ENCODE measurements around the gene DHRS7B.

DHRS7B gene

DNA sequence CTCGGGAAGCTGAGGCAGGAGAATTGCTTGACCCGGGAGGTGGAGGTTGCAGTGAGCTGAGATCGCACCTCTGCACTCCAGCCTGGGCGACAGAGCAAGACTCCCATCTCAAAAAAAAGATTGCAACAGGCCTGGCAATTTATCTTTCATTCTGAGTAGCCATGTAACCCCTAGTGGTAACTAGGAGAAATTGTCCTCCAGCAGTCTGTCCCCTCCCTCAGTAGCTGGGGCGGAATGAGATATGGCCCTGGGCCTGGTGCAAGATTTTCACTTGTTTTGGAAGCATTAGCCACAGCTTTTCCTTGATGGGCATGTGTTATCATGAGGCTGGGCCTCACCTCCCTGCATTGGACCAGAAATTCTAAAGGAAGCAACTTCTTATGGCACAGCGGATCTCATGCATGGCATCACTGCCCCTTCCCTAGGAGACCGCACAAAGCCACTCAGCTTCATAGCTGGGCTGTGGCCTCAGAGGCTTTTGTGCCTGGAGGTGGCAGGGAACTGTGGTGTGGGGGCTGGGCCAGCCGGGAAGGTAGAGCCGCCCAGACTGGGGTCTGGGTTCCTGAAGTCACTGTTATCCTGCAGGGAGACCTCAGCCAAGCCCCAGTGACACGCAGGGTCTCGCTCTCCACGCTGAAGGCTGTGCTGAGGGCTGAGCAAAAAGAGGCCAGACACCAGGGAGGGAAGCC lies 113.1 kb downstream of the DHRS7B start:
- DNase-seq (ENCODE audit: low read depth in 3 of 3) = no peak

GRCh38 chr17:21240369-21241055 lies 113.7 kb downstream of the DHRS7B start:
- no peak for DNase-seq (ENCODE audit: low read depth in 3 of 3)
